Stomach (tissue), 9 donors: Measurements from ENCODE around the gene ZNF451. TPM values are rescaled to one million over a fixed set of nuclear protein-coding genes. Genes with fewer than 3 reads are reported as not detected.

Experiments used
- DNase-seq, 2 donors: peaks; one replicate each; pipeline versions ENCODE4 v3.0.0 to v3.0.0-alpha.2; 2013 to 2019
- H3K27ac ChIP-seq, 5 donors: fragments of 200-600 bp in 4 of 5; sonication (generic) in 4 of 5; one replicate each; pipeline ENCODE4 v1.5.1; 2013 to 2019; ENCODE audit warnings: mild to moderate bottlenecking in 1 of 5, moderate library complexity in 1 of 5
- H3K27me3 ChIP-seq, 3 donors: fragments of 200-600 bp; sonication (generic); one replicate each; pipeline ENCODE4 v1.5.1; 2017 to 2019; ENCODE audit warnings: mixed run types in 1 of 3
- H3K36me3 ChIP-seq, 4 donors: fragments of 200-600 bp; sonication (generic); 1 replicate in 3 of 4; 2 replicates in 1 of 4; pipeline ENCODE4 v1.5.1; 2016 to 2019
- H3K4me1 ChIP-seq, 4 donors: fragments of 200-600 bp; sonication (generic); one replicate each; pipeline ENCODE4 v1.5.1; 2016 to 2019
- H3K4me3 ChIP-seq, 4 donors: fragments of 200-600 bp; sonication (generic) in 3 of 4; one replicate each; pipeline ENCODE4 v1.5.1; 2016 to 2019; ENCODE audit warnings: mild to moderate bottlenecking in 1 of 4
- H3K9me3 ChIP-seq, 4 donors: fragments of 200-600 bp; sonication (generic); one replicate each; pipeline ENCODE4 v1.5.1; 2016 to 2019
- EP300 ChIP-seq: sonication (generic); formaldehyde crosslinking; IDR thresholded peaks from one replicate; pipeline ENCODE4 v1.6.1; 2017; ENCODE audit warnings: antibody characterized with exemption
- POLR2A ChIP-seq, 4 donors: fragments of 450-650 bp; IDR thresholded peaks; one replicate each; pipeline ENCODE4 v1.6.1; 2016; ENCODE audit warnings: antibody characterized with exemption in 4 of 4, control low read depth in 2 of 4, mild to moderate bottlenecking in 1 of 4, moderate library complexity in 1 of 4
- POLR2AphosphoS5 ChIP-seq, 3 donors: sonication (generic); formaldehyde crosslinking; IDR thresholded peaks; one replicate each; pipeline ENCODE4 v1.6.1; 2016; ENCODE audit warnings: antibody characterized with exemption in 3 of 3
- WGBS, 5 donors: extraction: QIAGEN DNeasy Blood & Tissue Kit in 3 of 5; methylation state at CpG; one replicate each; pipeline versions ENCODE4 v1.1.5 to v1.1.7; 2013 to 2018; 5-methylcytosine and 5-hydroxymethylcytosine counted together
- intact Hi-C: fragments of 100-400 bp; cut with DNase I; formaldehyde crosslinking; loops from one replicate; pipeline ENCODE4 v1.15.1; 2023; ENCODE audit warnings: low total_unique reads
- polyA plus RNA-seq, 3 donors: library from polyadenylated mRNA; stranded (reverse); fragments of 200-250 nt; gene quantifications; one replicate each; pipeline ENCODE4 v1.2.3, GENCODE V29; 2013
- total RNA-seq, 5 donors: library from RNA; depleted of rRNA; stranded (reverse); fragments of >200 nt; gene quantifications; one replicate each; pipeline versions ENCODE4 v1.1.0 to v1.2.3, GENCODE V29; 2014 to 2016
- TF ChIP-seq, protein P1 (sequence below), 7 experiments: fragments of 450-650 bp in 4 of 7; fragments of 200-600 bp in 3 of 7; sonication (generic) in 3 of 7; IDR thresholded peaks; one replicate each; pipeline ENCODE4 v1.5.1; 2016 to 2019; ENCODE audit warnings: antibody characterized with exemption in 7 of 7, control low read depth in 2 of 7, mild to moderate bottlenecking in 1 of 7
- donor health status: healthy with polysubstance abuse.
- donor health status: Bipolar disorder and iron deficiency.
- donor health status: healthy.

Gene ZNF451
- total and polyA plus RNA-seq, 8 donors: 6.0 to 402 (median 35.1) TPM

DNA sequence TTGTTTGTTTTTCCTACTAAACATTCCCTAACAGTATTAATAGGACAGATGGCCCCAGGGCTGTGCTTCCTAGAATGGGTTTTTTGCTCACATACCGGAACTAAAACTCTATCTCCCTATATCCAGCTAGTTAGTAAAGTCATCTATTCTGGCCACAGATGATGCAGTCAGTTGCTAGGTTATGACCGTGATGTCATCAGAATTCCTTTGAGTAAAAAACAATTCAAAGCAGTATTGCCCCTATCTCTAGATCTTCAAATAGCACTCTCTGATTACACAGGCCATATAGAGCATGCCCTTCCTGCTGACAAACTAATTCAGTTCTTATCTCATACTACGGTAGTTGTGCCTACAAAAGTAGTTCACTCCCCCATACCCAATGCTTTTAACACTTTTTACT, 17.9 kb upstream of the ZNF451 start:
- no peaks in the 10 kb centered on the region for H3K4me1 ChIP-seq
- H3K36me3 ChIP-seq: peaks cover 0 to 12% (median 0%) of the 10 kb centered on the region in 4 donors
- H3K9me3 ChIP-seq: no peaks in the 10 kb centered on the region
- 66 to 85% (median 75%) methylated on average over 3 of the region's 3 CpGs for WGBS, 5 donors
- no peaks in the 10 kb centered on the region for H3K27me3 ChIP-seq
- no peak overlapping the region for H3K27ac ChIP-seq
- no peak for TF ChIP-seq POLR2A (IDR thresholded peaks at IDR 0.05)
- TF ChIP-seq POLR2AphosphoS5 (IDR thresholded peaks at IDR 0.05): no peak
- TF ChIP-seq EP300: no peak
- TF ChIP-seq, protein P1, sequence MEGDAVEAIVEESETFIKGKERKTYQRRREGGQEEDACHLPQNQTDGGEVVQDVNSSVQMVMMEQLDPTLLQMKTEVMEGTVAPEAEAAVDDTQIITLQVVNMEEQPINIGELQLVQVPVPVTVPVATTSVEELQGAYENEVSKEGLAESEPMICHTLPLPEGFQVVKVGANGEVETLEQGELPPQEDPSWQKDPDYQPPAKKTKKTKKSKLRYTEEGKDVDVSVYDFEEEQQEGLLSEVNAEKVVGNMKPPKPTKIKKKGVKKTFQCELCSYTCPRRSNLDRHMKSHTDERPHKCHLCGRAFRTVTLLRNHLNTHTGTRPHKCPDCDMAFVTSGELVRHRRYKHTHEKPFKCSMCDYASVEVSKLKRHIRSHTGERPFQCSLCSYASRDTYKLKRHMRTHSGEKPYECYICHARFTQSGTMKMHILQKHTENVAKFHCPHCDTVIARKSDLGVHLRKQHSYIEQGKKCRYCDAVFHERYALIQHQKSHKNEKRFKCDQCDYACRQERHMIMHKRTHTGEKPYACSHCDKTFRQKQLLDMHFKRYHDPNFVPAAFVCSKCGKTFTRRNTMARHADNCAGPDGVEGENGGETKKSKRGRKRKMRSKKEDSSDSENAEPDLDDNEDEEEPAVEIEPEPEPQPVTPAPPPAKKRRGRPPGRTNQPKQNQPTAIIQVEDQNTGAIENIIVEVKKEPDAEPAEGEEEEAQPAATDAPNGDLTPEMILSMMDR (IDR thresholded peaks at IDR 0.05): no peak
- intact Hi-C loops: no loop called here
- no peak for DNase-seq
- H3K4me3 ChIP-seq: no peak overlapping the region

DNA sequence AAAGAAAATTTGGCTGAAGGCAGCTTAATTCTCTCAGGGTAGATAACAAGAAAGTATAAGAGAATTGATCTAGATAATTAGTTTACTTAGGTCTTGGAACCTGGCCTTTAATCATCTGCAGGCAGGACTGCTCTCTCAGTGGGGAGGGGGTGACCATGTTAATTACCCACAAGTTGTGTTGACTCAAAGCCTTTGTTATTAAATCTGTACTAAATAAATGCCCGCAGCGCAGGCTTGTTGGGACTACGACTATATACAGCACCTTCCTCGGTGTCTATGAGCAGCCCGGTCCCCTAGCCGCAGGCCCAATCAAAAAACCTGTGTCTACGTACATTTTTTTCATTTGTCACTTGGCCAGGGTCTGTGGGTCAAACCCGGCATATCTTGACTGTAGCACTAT, 15.6 kb upstream of the ZNF451 start:
- intact Hi-C loops: no loop called here
- TF ChIP-seq, protein P1 (IDR thresholded peaks at IDR 0.05): no peak
- TF ChIP-seq POLR2A (IDR thresholded peaks at IDR 0.05) (no peak), POLR2AphosphoS5 (IDR thresholded peaks at IDR 0.05) (no peak), EP300 (no peak)
- Histone ChIP-seq H3K27ac (no peak overlapping the region), H3K9me3 (no peaks in the 10 kb centered on the region), H3K36me3 (peaks cover 0 to 12% (median 0%) of the 10 kb centered on the region in 4 donors), H3K4me1 (no peaks in the 10 kb centered on the region), H3K27me3 (no peaks in the 10 kb centered on the region), H3K4me3 (no peak overlapping the region)
- WGBS, 5 donors: 88 to 94% (median 91%) methylated on average over 8 of the region's 8 CpGs
- DNase-seq: no peak

DNA sequence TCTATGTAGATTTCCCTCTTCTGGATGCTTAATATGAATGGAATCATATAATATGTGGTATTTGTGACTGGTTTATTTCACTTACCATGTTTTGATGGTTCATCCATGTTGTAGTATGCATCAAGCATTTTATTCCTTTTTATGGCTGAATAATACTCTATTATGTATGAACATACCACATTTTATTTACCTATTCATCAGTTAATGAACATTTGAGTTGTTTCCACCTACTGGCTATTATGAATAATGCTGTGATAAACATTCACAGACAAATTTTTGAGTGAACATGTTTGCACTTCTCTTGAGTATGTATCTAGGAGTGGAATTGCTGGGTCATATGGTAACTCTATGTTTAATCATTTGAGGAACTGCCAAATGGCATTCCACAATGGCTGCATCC, 14.9 kb upstream of the ZNF451 start:
- intact Hi-C loops: no loop called here
- DNase-seq: no peak

DNA sequence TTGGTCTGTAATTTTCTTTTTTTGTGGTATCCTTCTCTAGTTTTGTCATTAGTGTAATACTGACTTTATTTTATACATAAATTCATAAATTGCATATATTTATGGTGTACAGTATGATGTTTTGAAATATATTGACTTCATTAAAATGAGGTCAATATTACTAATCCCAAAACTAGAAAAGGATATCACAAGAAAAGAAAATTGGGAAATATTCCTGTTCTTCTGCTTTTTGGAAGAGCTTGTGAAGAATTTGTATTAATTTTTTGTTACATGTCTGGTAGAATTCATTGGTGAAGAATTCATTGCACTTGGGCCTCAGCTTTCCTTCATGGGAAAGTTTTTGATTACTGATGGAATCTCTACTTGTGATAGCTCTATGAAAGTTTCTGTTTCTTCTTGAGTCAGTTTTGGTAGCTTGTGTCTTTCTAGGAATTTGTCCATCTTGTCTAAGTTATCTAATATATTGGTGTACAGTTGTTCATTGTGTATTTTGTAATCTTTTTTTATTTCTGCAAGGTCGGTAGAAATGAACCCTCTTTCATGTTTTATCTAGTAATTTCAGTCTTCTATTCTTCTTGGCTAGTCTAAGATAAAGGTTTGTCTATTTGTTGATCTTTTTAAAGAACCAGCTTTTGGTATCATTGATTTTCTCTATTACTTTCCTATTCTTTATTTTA, 11.3 kb upstream of the ZNF451 start:
- H3K4me1 ChIP-seq: no peaks in the 10 kb centered on the region
- no peaks in the 10 kb centered on the region for H3K27me3 ChIP-seq
- no peak overlapping the region for H3K27ac ChIP-seq
- no peak overlapping the region for H3K4me3 ChIP-seq
- no peak for TF ChIP-seq EP300
- TF ChIP-seq, protein P1 (IDR thresholded peaks at IDR 0.05): no peak
- no peak for TF ChIP-seq POLR2A (IDR thresholded peaks at IDR 0.05)
- TF ChIP-seq POLR2AphosphoS5 (IDR thresholded peaks at IDR 0.05): no peak
- intact Hi-C loops: no loop called here
- H3K36me3 ChIP-seq: peaks cover 0 to 9% (median 0%) of the 10 kb centered on the region in 4 donors
- WGBS, 5 donors: 70 to 92% (median 80%) methylated on average over 1 of the region's 1 CpG
- no peak for DNase-seq
- H3K9me3 ChIP-seq: peaks cover 0 to 7% (median 0%) of the 10 kb centered on the region in 4 donors

More for the DNA sequence above, 14.9 kb upstream of the ZNF451 start:
- peaks cover 0 to 12% (median 0%) of the 10 kb centered on the region in 4 donors for H3K36me3 ChIP-seq
- no peaks in the 10 kb centered on the region for H3K27me3 ChIP-seq
- no peaks in the 10 kb centered on the region for H3K4me1 ChIP-seq
- H3K27ac ChIP-seq: no peak overlapping the region
- no peak overlapping the region for H3K4me3 ChIP-seq
- peaks cover 0 to 4% (median 0%) of the 10 kb centered on the region in 4 donors for H3K9me3 ChIP-seq
- TF ChIP-seq POLR2A (IDR thresholded peaks at IDR 0.05) (no peak), POLR2AphosphoS5 (IDR thresholded peaks at IDR 0.05) (no peak), EP300 (no peak)
- TF ChIP-seq, protein P1 (IDR thresholded peaks at IDR 0.05): peak in 1 of 7 experiments; percentile 9
